ENCODE measurements around the gene FLNB. TPM values are rescaled to one million over a fixed set of nuclear protein-coding genes. Genes with fewer than 3 reads are reported as not detected.
A peak's percentile ranks its signal among the peaks of the same experiment; 100 is the strongest.

The FLNB gene
- total RNA-seq, 1 experiment from 2014 or later = 147 TPM

- CTCF ChIA-PET = no interaction called here
- H3K27ac Mint-ChIP-seq (ENCODE audit: unreplicated experiment) = peak overlapping the region; percentile 77
- DNase-seq = no peak
- no peaks in the 10 kb centered on the region for H3K27me3 Mint-ChIP-seq (ENCODE audit: unreplicated experiment)
- H3K9me3 Mint-ChIP-seq (ENCODE audit: low read depth, unreplicated experiment) = no peaks in the 10 kb centered on the region
- H3K4me3 Mint-ChIP-seq (ENCODE audit: low read depth, unreplicated experiment) = peak overlapping the region; percentile 12
- intact Hi-C loops (cut with micrococcal nuclease; ENCODE audit: unreplicated experiment) = loop anchor here (5.0 kb wide), 3 partner anchors 47 to 212 kb away; partner anchors contain the start of gene FLNB
- no TSS peak for BruUV-seq (replicated peaks)
- peaks cover 30% of the 10 kb centered on the region for H3K4me1 Mint-ChIP-seq (ENCODE audit: low read depth, unreplicated experiment)
- peaks cover 5% of the 10 kb centered on the region for H3K36me3 Mint-ChIP-seq (ENCODE audit: insufficient read depth, unreplicated experiment)
- TF ChIP-seq, protein P1, sequence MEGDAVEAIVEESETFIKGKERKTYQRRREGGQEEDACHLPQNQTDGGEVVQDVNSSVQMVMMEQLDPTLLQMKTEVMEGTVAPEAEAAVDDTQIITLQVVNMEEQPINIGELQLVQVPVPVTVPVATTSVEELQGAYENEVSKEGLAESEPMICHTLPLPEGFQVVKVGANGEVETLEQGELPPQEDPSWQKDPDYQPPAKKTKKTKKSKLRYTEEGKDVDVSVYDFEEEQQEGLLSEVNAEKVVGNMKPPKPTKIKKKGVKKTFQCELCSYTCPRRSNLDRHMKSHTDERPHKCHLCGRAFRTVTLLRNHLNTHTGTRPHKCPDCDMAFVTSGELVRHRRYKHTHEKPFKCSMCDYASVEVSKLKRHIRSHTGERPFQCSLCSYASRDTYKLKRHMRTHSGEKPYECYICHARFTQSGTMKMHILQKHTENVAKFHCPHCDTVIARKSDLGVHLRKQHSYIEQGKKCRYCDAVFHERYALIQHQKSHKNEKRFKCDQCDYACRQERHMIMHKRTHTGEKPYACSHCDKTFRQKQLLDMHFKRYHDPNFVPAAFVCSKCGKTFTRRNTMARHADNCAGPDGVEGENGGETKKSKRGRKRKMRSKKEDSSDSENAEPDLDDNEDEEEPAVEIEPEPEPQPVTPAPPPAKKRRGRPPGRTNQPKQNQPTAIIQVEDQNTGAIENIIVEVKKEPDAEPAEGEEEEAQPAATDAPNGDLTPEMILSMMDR (IDR thresholded peaks at IDR 0.05; ENCODE audit: unreplicated experiment) = no peak
Measured at GRCh38 chr3:57960174-57960505, 48.1 kb upstream of the FLNB start.

- BruUV-seq (replicated peaks) = no TSS peak
- H3K36me3 Mint-ChIP-seq (ENCODE audit: insufficient read depth, unreplicated experiment) = peaks cover 5% of the 10 kb centered on the region
- CTCF ChIA-PET = interaction anchor here (0.6 to 1.3 kb wide), 4 partner anchors 58 to 216 kb away, joined by 3 to 6 read pairs (median 4); no protein-coding TSS in a partner anchor
- H3K4me3 Mint-ChIP-seq (ENCODE audit: low read depth, unreplicated experiment) = no peak overlapping the region
- intact Hi-C loops (cut with micrococcal nuclease; ENCODE audit: unreplicated experiment) = loop anchor here (5.0 kb wide), 3 partner anchors 46 to 211 kb away; partner anchors contain the start of gene FLNB
- DNase-seq = no peak
- H3K27me3 Mint-ChIP-seq (ENCODE audit: unreplicated experiment) = no peaks in the 10 kb centered on the region
- H3K4me1 Mint-ChIP-seq (ENCODE audit: low read depth, unreplicated experiment) = peaks cover 30% of the 10 kb centered on the region
- H3K9me3 Mint-ChIP-seq (ENCODE audit: low read depth, unreplicated experiment) = no peaks in the 10 kb centered on the region
- TF ChIP-seq, protein P1 (IDR thresholded peaks at IDR 0.05; ENCODE audit: unreplicated experiment) = no peak
- peak overlapping the region; percentile 77 for H3K27ac Mint-ChIP-seq (ENCODE audit: unreplicated experiment)
Measured at GRCh38 chr3:57961177-57961827, 46.9 kb upstream of the FLNB start.

GRCh38 chr3:57961828-57962447 is 46.3 kb upstream of the FLNB start:
- H3K27ac Mint-ChIP-seq (ENCODE audit: unreplicated experiment) = peak overlapping the region; percentile 77

GRCh38 chr3:57962448-57962834 is 45.8 kb upstream of the FLNB start:
- TF ChIP-seq, protein P1 (IDR thresholded peaks at IDR 0.05; ENCODE audit: unreplicated experiment) = no peak
- no TSS peak for BruUV-seq (replicated peaks)
- DNase-seq = no peak

More at GRCh38 chr3:57961828-57962447, 46.3 kb upstream of the FLNB start:
- CTCF ChIA-PET = interaction anchor here (0.8 to 1.3 kb wide), 5 partner anchors 9 to 215 kb away, joined by 3 to 7 read pairs (median 4); no protein-coding TSS in a partner anchor
- Mint-ChIP-seq H3K4me1 (ENCODE audit: low read depth, unreplicated experiment) (peaks cover 30% of the 10 kb centered on the region), H3K27me3 (ENCODE audit: unreplicated experiment) (no peaks in the 10 kb centered on the region), H3K4me3 (ENCODE audit: low read depth, unreplicated experiment) (no peak overlapping the region), H3K9me3 (ENCODE audit: low read depth, unreplicated experiment) (no peaks in the 10 kb centered on the region), H3K36me3 (ENCODE audit: insufficient read depth, unreplicated experiment) (peaks cover 5% of the 10 kb centered on the region)
- BruUV-seq (replicated peaks) = no TSS peak
- intact Hi-C loops (cut with micrococcal nuclease; ENCODE audit: unreplicated experiment) = loop anchor here (5.0 kb wide), 3 partner anchors 45 to 210 kb away; partner anchors contain the start of gene FLNB
- DNase-seq = no peak
- TF ChIP-seq, protein P1 (IDR thresholded peaks at IDR 0.05; ENCODE audit: unreplicated experiment) = peak; percentile 35

More at GRCh38 chr3:57962448-57962834, 45.8 kb upstream of the FLNB start:
- Mint-ChIP-seq H3K4me3 (ENCODE audit: low read depth, unreplicated experiment) (no peak overlapping the region), H3K27me3 (ENCODE audit: unreplicated experiment) (no peaks in the 10 kb centered on the region), H3K36me3 (ENCODE audit: insufficient read depth, unreplicated experiment) (peaks cover 5% of the 10 kb centered on the region), H3K9me3 (ENCODE audit: low read depth, unreplicated experiment) (no peaks in the 10 kb centered on the region), H3K27ac (ENCODE audit: unreplicated experiment) (no peak overlapping the region), H3K4me1 (ENCODE audit: low read depth, unreplicated experiment) (peaks cover 30% of the 10 kb centered on the region)
- CTCF ChIA-PET = interaction anchor here (0.8 to 1.3 kb wide), 5 partner anchors 9 to 215 kb away, joined by 3 to 7 read pairs (median 4); no protein-coding TSS in a partner anchor
- intact Hi-C loops (cut with micrococcal nuclease; ENCODE audit: unreplicated experiment) = loop anchor here (5.0 kb wide), 3 partner anchors 45 to 210 kb away; partner anchors contain the start of gene FLNB

All from Calu3 (cell line).